Measurements from ENCODE around the gene CACNA2D1. TPM values are rescaled to one million over a fixed set of nuclear protein-coding genes. Genes with fewer than 3 reads are reported as not detected.
A peak's percentile ranks its signal among the peaks of the same experiment; 100 is the strongest.

The CACNA2D1 gene
- total and polyA plus RNA-seq, 2 donors (not counting 1 experiment from before 2014, with no cell fraction given): 31.7 to 64.4 TPM

DNA sequence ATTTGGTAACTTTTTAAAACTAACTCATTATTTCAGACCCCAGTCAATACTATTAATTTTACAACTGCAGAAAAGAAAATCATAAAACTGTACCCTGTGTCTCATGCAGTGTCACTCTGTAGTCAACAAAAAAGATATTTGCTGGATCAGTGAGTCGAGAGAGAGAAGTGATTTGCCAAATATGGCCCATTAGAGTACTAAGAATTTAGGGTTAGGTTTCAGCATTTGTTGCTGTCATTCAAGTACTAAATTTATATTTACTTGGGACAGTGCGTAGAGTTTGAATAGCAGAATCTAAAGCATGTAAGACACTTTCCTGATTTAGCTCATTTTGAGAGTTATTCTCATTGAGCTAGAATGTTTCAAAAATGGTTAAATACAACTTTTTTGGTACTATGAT, 38.9 kb downstream of the CACNA2D1 start:
- Histone ChIP-seq H3K4me2 (ENCODE audit: extremely low read depth, insufficient read depth, low read length) (no peak overlapping the region), H3K4me1 (ENCODE audit: control insufficient read depth, extremely low read depth, insufficient read depth, low read length) (no peaks in the 10 kb centered on the region), H3K27ac (ENCODE audit: insufficient read depth, low read length) (no peak overlapping the region), H3K9ac (ENCODE audit: insufficient read depth, low read length) (no peak overlapping the region), H3K9me3 (ENCODE audit: control insufficient read depth, insufficient read depth, low read depth, low read length) (no peaks in the 10 kb centered on the region), H4K20me1 (ENCODE audit: control insufficient read depth, extremely low read depth, insufficient read depth, low read length) (no peaks in the 10 kb centered on the region), H3K79me2 (ENCODE audit: control insufficient read depth, insufficient read depth, low read length) (no peaks in the 10 kb centered on the region), H3K4me3 (replicated peaks in 1 of 4; ENCODE audit: control extremely low read depth in 1 of 4, insufficient read depth in 1 of 4, low read depth in 3 of 4, low read length in 4 of 4) (no peak overlapping the region), H2AFZ (ENCODE audit: low read length) (no peak overlapping the region), H3K27me3 (ENCODE audit: control insufficient read depth, insufficient read depth, low read length) (no peaks in the 10 kb centered on the region), H3K36me3 (ENCODE audit: control insufficient read depth, insufficient read depth, low read length) (no peaks in the 10 kb centered on the region)
- no peak for TF ChIP-seq EZH2 (IDR thresholded peaks at IDR 0.05; ENCODE audit: low read length, missing control alignments)
- TF ChIP-seq, protein P1, sequence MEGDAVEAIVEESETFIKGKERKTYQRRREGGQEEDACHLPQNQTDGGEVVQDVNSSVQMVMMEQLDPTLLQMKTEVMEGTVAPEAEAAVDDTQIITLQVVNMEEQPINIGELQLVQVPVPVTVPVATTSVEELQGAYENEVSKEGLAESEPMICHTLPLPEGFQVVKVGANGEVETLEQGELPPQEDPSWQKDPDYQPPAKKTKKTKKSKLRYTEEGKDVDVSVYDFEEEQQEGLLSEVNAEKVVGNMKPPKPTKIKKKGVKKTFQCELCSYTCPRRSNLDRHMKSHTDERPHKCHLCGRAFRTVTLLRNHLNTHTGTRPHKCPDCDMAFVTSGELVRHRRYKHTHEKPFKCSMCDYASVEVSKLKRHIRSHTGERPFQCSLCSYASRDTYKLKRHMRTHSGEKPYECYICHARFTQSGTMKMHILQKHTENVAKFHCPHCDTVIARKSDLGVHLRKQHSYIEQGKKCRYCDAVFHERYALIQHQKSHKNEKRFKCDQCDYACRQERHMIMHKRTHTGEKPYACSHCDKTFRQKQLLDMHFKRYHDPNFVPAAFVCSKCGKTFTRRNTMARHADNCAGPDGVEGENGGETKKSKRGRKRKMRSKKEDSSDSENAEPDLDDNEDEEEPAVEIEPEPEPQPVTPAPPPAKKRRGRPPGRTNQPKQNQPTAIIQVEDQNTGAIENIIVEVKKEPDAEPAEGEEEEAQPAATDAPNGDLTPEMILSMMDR (conservative IDR thresholded peaks at IDR 0.05 in 1 of 2, IDR thresholded peaks at IDR 0.05 in 1 of 2; ENCODE audit: low read depth in 1 of 2, low read length in 2 of 2): no peak
- DNase-seq (ENCODE audit: low read depth in 2 of 2): no peak

DNA sequence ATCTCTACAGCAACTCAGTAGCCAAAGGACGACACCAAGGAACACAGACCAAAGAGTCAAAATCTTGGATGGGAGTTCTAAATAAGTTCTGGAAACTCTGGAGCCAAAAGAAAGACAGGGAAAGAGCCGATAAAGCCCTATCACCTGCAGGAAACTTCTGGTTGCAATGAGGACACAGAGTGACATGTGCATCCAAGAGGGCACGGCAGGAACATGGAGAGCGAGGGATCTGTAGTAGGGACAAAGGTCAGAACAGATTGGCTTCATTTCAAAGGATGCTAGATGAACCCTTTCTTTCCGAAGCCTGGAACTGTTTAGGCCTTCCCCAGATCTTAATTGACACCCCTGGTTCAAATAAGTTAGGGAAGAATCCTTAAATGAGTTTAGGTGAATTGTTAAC, 39.5 kb downstream of the CACNA2D1 start:
- Histone ChIP-seq H3K9ac (ENCODE audit: insufficient read depth, low read length) (no peak overlapping the region), H2AFZ (ENCODE audit: low read length) (no peak overlapping the region), H3K4me1 (ENCODE audit: control insufficient read depth, extremely low read depth, insufficient read depth, low read length) (no peaks in the 10 kb centered on the region), H3K27me3 (ENCODE audit: control insufficient read depth, insufficient read depth, low read length) (no peaks in the 10 kb centered on the region), H3K9me3 (ENCODE audit: control insufficient read depth, insufficient read depth, low read depth, low read length) (no peaks in the 10 kb centered on the region), H3K4me2 (ENCODE audit: extremely low read depth, insufficient read depth, low read length) (no peak overlapping the region), H3K4me3 (replicated peaks in 1 of 4; ENCODE audit: control extremely low read depth in 1 of 4, insufficient read depth in 1 of 4, low read depth in 3 of 4, low read length in 4 of 4) (no peak overlapping the region), H3K79me2 (ENCODE audit: control insufficient read depth, insufficient read depth, low read length) (no peaks in the 10 kb centered on the region), H3K27ac (ENCODE audit: insufficient read depth, low read length) (no peak overlapping the region), H3K36me3 (ENCODE audit: control insufficient read depth, insufficient read depth, low read length) (no peaks in the 10 kb centered on the region), H4K20me1 (ENCODE audit: control insufficient read depth, extremely low read depth, insufficient read depth, low read length) (no peaks in the 10 kb centered on the region)
- no peak for DNase-seq (ENCODE audit: low read depth in 2 of 2)
- TF ChIP-seq EZH2 (IDR thresholded peaks at IDR 0.05; ENCODE audit: low read length, missing control alignments): no peak
- TF ChIP-seq, protein P1 (conservative IDR thresholded peaks at IDR 0.05 in 1 of 2, IDR thresholded peaks at IDR 0.05 in 1 of 2; ENCODE audit: low read depth in 1 of 2, low read length in 2 of 2): no peak

DNA sequence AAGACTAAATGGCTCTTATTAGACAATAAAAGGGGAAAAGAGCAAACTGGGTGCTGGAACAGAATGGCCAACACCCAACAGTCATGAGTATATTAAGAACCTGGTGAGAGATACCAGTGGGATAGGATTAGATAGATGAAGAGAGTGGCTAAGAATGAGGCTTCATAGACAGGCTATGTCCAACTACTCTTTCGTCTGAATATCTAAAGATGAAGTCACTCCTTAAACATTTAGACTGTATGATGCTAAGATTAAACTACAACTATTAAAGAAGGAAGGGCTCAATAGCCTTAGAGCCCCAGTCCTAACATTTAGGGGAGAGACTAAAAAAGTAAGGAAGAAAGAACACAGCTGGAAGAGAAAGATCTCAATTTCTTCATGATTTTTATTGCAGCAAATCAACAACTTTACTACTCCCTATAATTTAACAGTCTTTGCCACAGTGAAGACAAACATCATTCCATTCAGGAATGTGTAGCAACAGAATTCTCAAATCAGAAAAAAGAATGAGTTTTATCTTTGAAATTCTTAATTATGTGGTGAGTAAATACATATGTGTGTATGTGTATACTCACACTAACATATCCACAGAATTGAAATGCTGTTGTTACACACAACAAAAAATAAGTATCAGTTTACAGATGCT, 45.6 kb downstream of the CACNA2D1 start:
- no peak overlapping the region for H3K4me3 ChIP-seq (replicated peaks in 1 of 4; ENCODE audit: control extremely low read depth in 1 of 4, insufficient read depth in 1 of 4, low read depth in 3 of 4, low read length in 4 of 4)
- H3K79me2 ChIP-seq (ENCODE audit: control insufficient read depth, insufficient read depth, low read length): no peaks in the 10 kb centered on the region
- H4K20me1 ChIP-seq (ENCODE audit: control insufficient read depth, extremely low read depth, insufficient read depth, low read length): no peaks in the 10 kb centered on the region
- H3K4me2 ChIP-seq (ENCODE audit: extremely low read depth, insufficient read depth, low read length): no peak overlapping the region
- no peaks in the 10 kb centered on the region for H3K4me1 ChIP-seq (ENCODE audit: control insufficient read depth, extremely low read depth, insufficient read depth, low read length)
- H3K9ac ChIP-seq (ENCODE audit: insufficient read depth, low read length): no peak overlapping the region
- no peak for TF ChIP-seq EZH2 (IDR thresholded peaks at IDR 0.05; ENCODE audit: low read length, missing control alignments)
- TF ChIP-seq, protein P1 (conservative IDR thresholded peaks at IDR 0.05 in 1 of 2, IDR thresholded peaks at IDR 0.05 in 1 of 2; ENCODE audit: low read depth in 1 of 2, low read length in 2 of 2): no peak
- H3K27me3 ChIP-seq (ENCODE audit: control insufficient read depth, insufficient read depth, low read length): no peaks in the 10 kb centered on the region
- no peak overlapping the region for H3K27ac ChIP-seq (ENCODE audit: insufficient read depth, low read length)
- H3K36me3 ChIP-seq (ENCODE audit: control insufficient read depth, insufficient read depth, low read length): no peaks in the 10 kb centered on the region
- no peak overlapping the region for H2AFZ ChIP-seq (ENCODE audit: low read length)
- DNase-seq (ENCODE audit: low read depth in 2 of 2): peak in 1 of 2 donors; percentile 19
- H3K9me3 ChIP-seq (ENCODE audit: control insufficient read depth, insufficient read depth, low read depth, low read length): no peaks in the 10 kb centered on the region

Data from fibroblast of lung (primary cell).